Glutamatergic neuron (in vitro differentiated cells): ENCODE results near the gene METTL25B. TPM values are rescaled to one million over a fixed set of nuclear protein-coding genes. Genes with fewer than 3 reads are reported as not detected.

Experiments used
- DNase-seq: peaks from one replicate; pipeline ENCODE4 v3.0.0; 2022
- H3K27ac Mint-ChIP-seq: one replicate; pipeline ENCODE4 v1.8.0; 2020; ENCODE audit warnings: mild to moderate bottlenecking, mixed read lengths, inconsistent platforms; ENCODE audit not compliant: unreplicated experiment
- H3K27me3 Mint-ChIP-seq: one replicate; pipeline ENCODE4 v1.8.0; 2020; ENCODE audit warnings: mild to moderate bottlenecking, moderate library complexity, mixed read lengths, inconsistent platforms; ENCODE audit not compliant: unreplicated experiment
- H3K36me3 Mint-ChIP-seq: one replicate; pipeline ENCODE4 v1.8.0; 2020; ENCODE audit warnings: mild to moderate bottlenecking, mixed read lengths, inconsistent platforms; ENCODE audit not compliant: unreplicated experiment
- H3K4me1 Mint-ChIP-seq: one replicate; pipeline ENCODE4 v1.8.0; 2020; ENCODE audit warnings: mild to moderate bottlenecking, low read depth, mixed read lengths, inconsistent platforms; ENCODE audit not compliant: unreplicated experiment
- H3K4me3 Mint-ChIP-seq: one replicate; pipeline ENCODE4 v1.8.0; 2020; ENCODE audit warnings: mild to moderate bottlenecking, mixed read lengths, inconsistent platforms; ENCODE audit not compliant: unreplicated experiment
- H3K9me3 Mint-ChIP-seq: one replicate; pipeline ENCODE4 v1.8.0; 2020; ENCODE audit warnings: mild to moderate bottlenecking, moderate library complexity, mixed read lengths, inconsistent platforms; ENCODE audit not compliant: unreplicated experiment
- total RNA-seq: library from RNA; stranded (reverse); fragmentation: NEBNext Ultra II Directional; extraction: Animal tissue kit (Norgen Biotek cat#: 25700); gene quantifications from one replicate; pipeline ENCODE4 v1.2.1, GENCODE V29; 2021; ENCODE audit not compliant: unreplicated experiment
- TF ChIP-seq, protein P1 (sequence below): fragments of 200-600 bp; sonication (generic); IDR thresholded peaks from one replicate; pipeline ENCODE4 v1.5.0; 2021; ENCODE audit not compliant: partially characterized antibody, unreplicated experiment

METTL25B gene
- total RNA-seq, 1 donor from 2014 or later, result 27.1 TPM

DNA sequence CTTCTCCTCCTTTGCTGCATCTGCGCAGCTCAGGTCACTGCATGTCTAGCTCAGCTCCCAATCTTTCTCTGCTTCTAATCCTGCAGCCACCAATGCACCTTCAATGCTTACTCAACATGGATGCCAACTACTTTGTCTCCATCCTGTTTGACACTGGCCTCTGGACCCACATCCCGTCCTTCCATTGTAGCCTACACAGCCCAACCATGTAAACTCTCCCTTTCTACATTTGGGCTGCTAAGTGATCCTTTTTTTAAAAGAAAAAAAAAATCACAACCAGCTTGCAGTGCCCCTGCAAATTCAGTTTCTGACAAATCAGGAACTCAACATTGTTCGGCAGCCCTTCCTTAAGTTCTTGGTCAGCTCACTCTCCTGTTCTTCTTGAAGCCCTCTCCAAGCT, 13.4 kb upstream of the METTL25B start:
- Mint-ChIP-seq H3K4me3 (no peak overlapping the region), H3K4me1 (no peaks in the 10 kb centered on the region), H3K27ac (peak overlapping the region; percentile 1), H3K9me3 (no peaks in the 10 kb centered on the region), H3K36me3 (peaks cover 5% of the 10 kb centered on the region), H3K27me3 (peaks cover 2% of the 10 kb centered on the region)
- TF ChIP-seq, protein P1, sequence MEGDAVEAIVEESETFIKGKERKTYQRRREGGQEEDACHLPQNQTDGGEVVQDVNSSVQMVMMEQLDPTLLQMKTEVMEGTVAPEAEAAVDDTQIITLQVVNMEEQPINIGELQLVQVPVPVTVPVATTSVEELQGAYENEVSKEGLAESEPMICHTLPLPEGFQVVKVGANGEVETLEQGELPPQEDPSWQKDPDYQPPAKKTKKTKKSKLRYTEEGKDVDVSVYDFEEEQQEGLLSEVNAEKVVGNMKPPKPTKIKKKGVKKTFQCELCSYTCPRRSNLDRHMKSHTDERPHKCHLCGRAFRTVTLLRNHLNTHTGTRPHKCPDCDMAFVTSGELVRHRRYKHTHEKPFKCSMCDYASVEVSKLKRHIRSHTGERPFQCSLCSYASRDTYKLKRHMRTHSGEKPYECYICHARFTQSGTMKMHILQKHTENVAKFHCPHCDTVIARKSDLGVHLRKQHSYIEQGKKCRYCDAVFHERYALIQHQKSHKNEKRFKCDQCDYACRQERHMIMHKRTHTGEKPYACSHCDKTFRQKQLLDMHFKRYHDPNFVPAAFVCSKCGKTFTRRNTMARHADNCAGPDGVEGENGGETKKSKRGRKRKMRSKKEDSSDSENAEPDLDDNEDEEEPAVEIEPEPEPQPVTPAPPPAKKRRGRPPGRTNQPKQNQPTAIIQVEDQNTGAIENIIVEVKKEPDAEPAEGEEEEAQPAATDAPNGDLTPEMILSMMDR, result no peak
- no peak for DNase-seq

DNA sequence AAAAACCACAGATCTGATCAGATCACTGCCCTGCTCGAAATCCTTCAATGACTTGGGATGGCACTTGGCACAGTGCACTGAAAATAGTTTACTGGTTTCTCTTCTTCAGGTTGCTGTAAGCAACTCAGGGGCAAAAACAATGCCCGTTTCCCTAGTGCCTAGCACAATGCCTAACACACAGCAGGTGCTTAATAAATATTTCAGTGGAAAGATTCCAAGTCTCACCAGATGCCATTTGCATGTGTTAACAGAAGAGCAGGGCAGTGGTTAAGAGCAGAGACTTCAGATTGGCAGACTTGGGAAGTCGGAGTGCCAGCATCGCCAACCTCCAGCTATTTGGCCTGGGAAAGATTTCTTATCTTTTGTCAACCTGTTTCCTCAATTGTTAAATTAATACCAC, 10.9 kb upstream of the METTL25B start:
- H3K4me1 Mint-ChIP-seq, result no peaks in the 10 kb centered on the region
- TF ChIP-seq, protein P1, result no peak
- peaks cover 2% of the 10 kb centered on the region for H3K27me3 Mint-ChIP-seq
- no peaks in the 10 kb centered on the region for H3K9me3 Mint-ChIP-seq
- no peak overlapping the region for H3K4me3 Mint-ChIP-seq
- no peak overlapping the region for H3K27ac Mint-ChIP-seq
- peaks cover 5% of the 10 kb centered on the region for H3K36me3 Mint-ChIP-seq
- DNase-seq, result no peak

DNA sequence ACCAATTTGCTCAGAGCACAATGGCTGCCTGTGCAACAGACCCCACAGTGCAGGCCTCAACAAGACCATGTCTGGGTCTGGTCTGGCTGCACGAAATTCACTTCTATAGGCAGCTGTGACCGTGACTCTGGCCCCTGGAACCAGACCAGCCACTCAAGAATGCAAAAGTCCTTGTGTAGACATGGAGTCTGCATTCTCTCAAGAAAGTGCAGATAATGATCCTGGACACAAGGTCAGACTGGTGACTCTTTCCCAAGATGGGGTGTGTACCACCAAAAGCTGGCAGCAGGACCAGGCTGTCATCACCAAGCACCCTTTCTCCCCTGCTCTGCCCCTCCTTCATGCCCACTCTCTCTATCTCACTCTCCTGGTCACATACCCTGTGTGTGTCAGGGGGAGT, 7.1 kb upstream of the METTL25B start:
- Mint-ChIP-seq H3K27ac (no peak overlapping the region), H3K9me3 (no peaks in the 10 kb centered on the region), H3K36me3 (peaks cover 5% of the 10 kb centered on the region), H3K4me3 (no peak overlapping the region), H3K27me3 (no peaks in the 10 kb centered on the region), H3K4me1 (no peaks in the 10 kb centered on the region)
- TF ChIP-seq, protein P1, result no peak
- DNase-seq, result no peak

DNA sequence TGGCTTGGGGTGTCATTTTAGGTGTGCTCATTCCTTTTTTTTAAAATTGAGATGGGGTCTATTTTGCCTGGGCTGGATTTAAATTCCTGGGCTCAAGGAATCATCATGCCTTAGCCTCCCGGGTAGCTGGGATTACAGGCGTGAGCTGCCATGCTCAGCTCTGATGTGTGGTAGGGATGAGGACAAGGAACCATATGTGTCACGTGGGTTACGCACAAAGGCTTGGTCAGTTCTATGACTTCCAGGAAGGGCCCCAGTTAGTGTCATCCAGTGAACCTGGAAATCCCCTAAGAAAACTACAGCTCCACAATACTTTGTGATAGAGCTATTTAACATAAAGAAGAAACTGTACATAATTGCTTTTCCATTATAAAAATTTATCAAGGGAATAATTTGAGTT, 6.7 kb upstream of the METTL25B start:
- Mint-ChIP-seq H3K4me1 (no peaks in the 10 kb centered on the region), H3K4me3 (no peak overlapping the region), H3K27me3 (no peaks in the 10 kb centered on the region), H3K27ac (no peak overlapping the region), H3K36me3 (peaks cover 5% of the 10 kb centered on the region), H3K9me3 (no peaks in the 10 kb centered on the region)
- DNase-seq, result no peak
- TF ChIP-seq, protein P1, result no peak

DNA sequence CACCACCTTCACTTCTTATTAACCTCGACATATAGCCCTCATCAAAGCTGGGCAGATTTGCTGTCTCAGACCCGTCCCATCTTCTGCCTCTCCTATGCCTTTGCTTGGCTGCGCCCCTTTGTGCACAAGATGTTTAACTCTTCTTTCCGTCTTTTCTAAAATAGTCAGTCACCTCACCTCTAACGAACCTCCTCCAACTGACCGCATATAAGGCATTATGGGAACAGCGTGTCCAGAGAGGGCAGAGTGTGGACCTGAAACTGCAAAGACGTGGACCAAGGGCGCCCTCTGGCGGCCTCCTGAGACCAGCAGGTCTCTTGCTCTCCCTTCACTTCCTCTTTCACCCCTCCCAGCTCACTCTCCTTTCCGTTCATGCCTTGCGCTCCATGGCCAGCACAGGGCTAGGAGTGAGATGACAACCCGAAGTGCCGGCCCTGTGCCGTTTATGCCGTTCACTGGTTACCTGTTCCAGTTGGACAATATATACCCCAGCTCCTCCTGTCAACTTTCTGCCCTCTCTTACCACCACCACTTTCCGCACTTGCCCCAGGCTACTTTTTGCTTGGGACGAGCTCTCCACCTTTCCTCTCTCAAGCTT, 2.5 kb upstream of the METTL25B start:
- Mint-ChIP-seq H3K36me3 (no peaks in the 10 kb centered on the region), H3K4me1 (peaks cover 11% of the 10 kb centered on the region), H3K27me3 (peaks cover 12% of the 10 kb centered on the region), H3K9me3 (peaks cover 10% of the 10 kb centered on the region), H3K27ac (no peak overlapping the region), H3K4me3 (no peak overlapping the region)
- TF ChIP-seq, protein P1, result peak; percentile 86
- peak; percentile 90 for DNase-seq
